K562 (cell line): ENCODE results near the gene CYP4F11. TPM values are rescaled to one million over a fixed set of nuclear protein-coding genes. Genes with fewer than 3 reads are reported as not detected.

Experiments used
- ETV1 ChIP-seq: fragments of 450-650 bp; conservative IDR thresholded peaks from 2 replicates; pipeline ENCODE4 v1.6.1; 2016; ENCODE audit warnings: missing genetic modification characterization, control low read depth, low read depth, missing compliant biosample characterization
- JUNB ChIP-seq: fragments of 450-650 bp; formaldehyde crosslinking; conservative IDR thresholded peaks from 2 replicates; pipeline ENCODE4 v1.4.0; 2020; ENCODE audit warnings: mild to moderate bottlenecking
- MAFK ChIP-seq: IDR thresholded peaks from 2 replicates; pipeline ENCODE4 v1.6.1; 2011; ENCODE audit warnings: low read length, improper control_type of control experiment
- MTA2 ChIP-seq: fragments of 450-650 bp; IDR thresholded peaks from 2 replicates; pipeline ENCODE4 v1.6.1; 2016; ENCODE audit warnings: low read depth
- MYNN ChIP-seq, 2 experiments: sonication (generic); formaldehyde crosslinking in 1 of 2; IDR thresholded peaks; 2 replicates each; pipeline versions ENCODE4 v1.5.0 to v1.6.1; 2016 to 2020; ENCODE audit warnings: antibody characterized with exemption in 1 of 2, missing genetic modification reagents in 1 of 2
- PATZ1 ChIP-seq: fragments of 250-450 bp; sonication (Bioruptor Pico); IDR thresholded peaks from 2 replicates; pipeline ENCODE4 v1.5.0; 2020; ENCODE audit warnings: mild to moderate bottlenecking, borderline replicate concordance
- PML ChIP-seq: IDR thresholded peaks from 2 replicates; pipeline ENCODE4 v1.6.1; 2012; ENCODE audit warnings: low read length, inconsistent platforms
- POLR2A ChIP-seq: fragments of 450-650 bp; conservative IDR thresholded peaks from 2 replicates; pipeline ENCODE4 v1.6.1; 2016
- RB1 ChIP-seq: fragments of 450-650 bp; IDR thresholded peaks from 2 replicates; pipeline ENCODE4 v1.6.1; 2017; ENCODE audit warnings: low read depth, mild to moderate bottlenecking
- SOX6 ChIP-seq: fragments of 450-650 bp; IDR thresholded peaks from 2 replicates; pipeline ENCODE4 v1.6.1; 2014; ENCODE audit warnings: mild to moderate bottlenecking
- TARDBP ChIP-seq: fragments of 450-650 bp; IDR thresholded peaks from 2 replicates; pipeline ENCODE4 v1.6.1; 2016
- ZBTB8A ChIP-seq: fragments of 450-650 bp; IDR thresholded peaks from 2 replicates; pipeline ENCODE4 v1.6.1; 2018; ENCODE audit warnings: mild to moderate bottlenecking, moderate library complexity; ENCODE audit not compliant: partially characterized antibody
- ZNF133 ChIP-seq: fragments of 250-450 bp; sonication (Bioruptor Pico); IDR thresholded peaks from 2 replicates; pipeline ENCODE4 v1.4.0; 2020; ENCODE audit warnings: mild to moderate bottlenecking
- ZNF431 ChIP-seq: sonication (generic); formaldehyde crosslinking; IDR thresholded peaks from 2 replicates; pipeline ENCODE4 v1.8.0; 2022; ENCODE audit warnings: mild to moderate bottlenecking, missing genetic modification reagents
- polyA plus RNA-seq, 8 experiments: library from polyadenylated mRNA; depleted of rRNA in 4 of 8; stranded (reverse) in 5 of 8; unstranded in 3 of 8; fragments of >200 nt; fragmentation: Nextera tagmentation in 2 of 8; fragmentation: Illumina TruSeq in 1 of 8; extraction: Ambion mirVana in 2 of 8; extraction: Trizol in 1 of 8; gene quantifications; 2 replicates each; pipeline versions ENCODE4 v1.2.1 to v1.2.3, GENCODE V29; 2011 to 2014; ENCODE audit warnings: inconsistent platforms in 1 of 8, missing spikeins in 1 of 8
- total RNA-seq, 7 experiments: library from RNA; depleted of rRNA in 6 of 7; stranded (reverse); fragments of >200 nt in 6 of 7; fragmentation: Illumina TruSeq in 2 of 7; extraction: Trizol in 2 of 7; gene quantifications; 2 replicates each; pipeline versions ENCODE4 v1.2.1 to v1.2.3, GENCODE V29; 2011 to 2021; ENCODE audit warnings: low replicate concordance in 1 of 7
- TF ChIP-seq, protein P1 (sequence below): sonication (generic); formaldehyde crosslinking; IDR thresholded peaks from 2 replicates; pipeline ENCODE4 v1.8.0; 2022; ENCODE audit warnings: mild to moderate bottlenecking, missing genetic modification reagents
- TF ChIP-seq, protein P2 (sequence below): conservative IDR thresholded peaks from 2 replicates; pipeline ENCODE4 v1.6.1; 2011; ENCODE audit warnings: low read depth, mild to moderate bottlenecking, low read length; ENCODE audit not compliant: control insufficient read depth
- TF ChIP-seq, protein P3 (sequence below): sonication (generic); formaldehyde crosslinking; IDR thresholded peaks from 2 replicates; pipeline ENCODE4 v1.8.1; 2023; ENCODE audit warnings: mild to moderate bottlenecking, missing genetic modification reagents

Gene CYP4F11
- total and polyA plus RNA-seq, 9 of the 15 experiments (the other 6 are each of a cell fraction or from before 2014, with no cell fraction given): 0.03 TPM; not detected in 8

DNA sequence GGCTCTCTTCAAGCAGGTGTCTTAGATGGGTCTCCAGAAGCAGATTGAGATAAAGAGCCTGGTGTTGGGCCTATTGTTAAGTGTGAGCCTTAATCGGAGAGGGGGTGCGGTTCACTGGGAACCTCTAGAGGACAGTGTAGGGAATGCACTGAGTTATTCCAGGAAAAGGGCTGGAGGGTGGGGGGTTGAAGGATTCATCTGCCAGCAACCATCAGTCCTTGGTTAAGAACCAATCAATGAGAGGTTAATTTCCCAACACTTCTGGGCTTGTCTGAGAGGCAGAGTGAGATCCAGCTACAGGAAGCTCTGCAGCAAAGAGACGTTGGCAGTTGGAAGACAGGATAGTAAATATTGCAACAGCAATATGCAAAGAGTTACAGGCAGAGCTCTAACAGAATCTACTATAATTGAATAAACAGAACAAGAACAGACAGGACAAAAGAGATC lies 65.2 kb downstream of the CYP4F11 start (continued):
- TF ChIP-seq ZNF431 (CRISPR knock-in tag) (no peak), SOX6 (peak; percentile 82), PATZ1 (CRISPR knock-in tag) (no peak), MYNN (IDR thresholded peaks at IDR 0.05) (no peak), MYNN (CRISPR knock-in tag; IDR thresholded peaks at IDR 0.05) (no peak), ZNF133 (CRISPR knock-in tag) (no peak), JUNB (CRISPR knock-in tag) (no peak), POLR2A (no peak), TARDBP (no peak), RB1 (peak; percentile 58), PML (no peak), MAFK (no peak), ETV1 (no peak), ZBTB8A (no peak), MTA2 (no peak)
- TF ChIP-seq, protein P1, sequence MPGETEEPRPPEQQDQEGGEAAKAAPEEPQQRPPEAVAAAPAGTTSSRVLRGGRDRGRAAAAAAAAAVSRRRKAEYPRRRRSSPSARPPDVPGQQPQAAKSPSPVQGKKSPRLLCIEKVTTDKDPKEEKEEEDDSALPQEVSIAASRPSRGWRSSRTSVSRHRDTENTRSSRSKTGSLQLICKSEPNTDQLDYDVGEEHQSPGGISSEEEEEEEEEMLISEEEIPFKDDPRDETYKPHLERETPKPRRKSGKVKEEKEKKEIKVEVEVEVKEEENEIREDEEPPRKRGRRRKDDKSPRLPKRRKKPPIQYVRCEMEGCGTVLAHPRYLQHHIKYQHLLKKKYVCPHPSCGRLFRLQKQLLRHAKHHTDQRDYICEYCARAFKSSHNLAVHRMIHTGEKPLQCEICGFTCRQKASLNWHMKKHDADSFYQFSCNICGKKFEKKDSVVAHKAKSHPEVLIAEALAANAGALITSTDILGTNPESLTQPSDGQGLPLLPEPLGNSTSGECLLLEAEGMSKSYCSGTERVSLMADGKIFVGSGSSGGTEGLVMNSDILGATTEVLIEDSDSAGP (CRISPR knock-in tag): no peak
- TF ChIP-seq, protein P2, sequence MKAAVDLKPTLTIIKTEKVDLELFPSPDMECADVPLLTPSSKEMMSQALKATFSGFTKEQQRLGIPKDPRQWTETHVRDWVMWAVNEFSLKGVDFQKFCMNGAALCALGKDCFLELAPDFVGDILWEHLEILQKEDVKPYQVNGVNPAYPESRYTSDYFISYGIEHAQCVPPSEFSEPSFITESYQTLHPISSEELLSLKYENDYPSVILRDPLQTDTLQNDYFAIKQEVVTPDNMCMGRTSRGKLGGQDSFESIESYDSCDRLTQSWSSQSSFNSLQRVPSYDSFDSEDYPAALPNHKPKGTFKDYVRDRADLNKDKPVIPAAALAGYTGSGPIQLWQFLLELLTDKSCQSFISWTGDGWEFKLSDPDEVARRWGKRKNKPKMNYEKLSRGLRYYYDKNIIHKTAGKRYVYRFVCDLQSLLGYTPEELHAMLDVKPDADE: no peak
- TF ChIP-seq, protein P3, sequence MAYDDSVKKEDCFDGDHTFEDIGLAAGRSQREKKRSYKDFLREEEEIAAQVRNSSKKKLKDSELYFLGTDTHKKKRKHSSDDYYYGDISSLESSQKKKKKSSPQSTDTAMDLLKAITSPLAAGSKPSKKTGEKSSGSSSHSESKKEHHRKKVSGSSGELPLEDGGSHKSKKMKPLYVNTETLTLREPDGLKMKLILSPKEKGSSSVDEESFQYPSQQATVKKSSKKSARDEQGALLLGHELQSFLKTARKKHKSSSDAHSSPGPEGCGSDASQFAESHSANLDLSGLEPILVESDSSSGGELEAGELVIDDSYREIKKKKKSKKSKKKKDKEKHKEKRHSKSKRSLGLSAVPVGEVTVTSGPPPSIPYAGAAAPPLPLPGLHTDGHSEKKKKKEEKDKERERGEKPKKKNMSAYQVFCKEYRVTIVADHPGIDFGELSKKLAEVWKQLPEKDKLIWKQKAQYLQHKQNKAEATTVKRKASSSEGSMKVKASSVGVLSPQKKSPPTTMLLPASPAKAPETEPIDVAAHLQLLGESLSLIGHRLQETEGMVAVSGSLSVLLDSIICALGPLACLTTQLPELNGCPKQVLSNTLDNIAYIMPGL (CRISPR knock-in tag): no peak
